Left hindlimb (tissue), 1 donor: ENCODE results near the gene FTSJ3.

Source experiments
- DNase-seq: peaks from one replicate; pipeline ENCODE4 v3.0.0-alpha.2; 2018

The FTSJ3 gene

DNA sequence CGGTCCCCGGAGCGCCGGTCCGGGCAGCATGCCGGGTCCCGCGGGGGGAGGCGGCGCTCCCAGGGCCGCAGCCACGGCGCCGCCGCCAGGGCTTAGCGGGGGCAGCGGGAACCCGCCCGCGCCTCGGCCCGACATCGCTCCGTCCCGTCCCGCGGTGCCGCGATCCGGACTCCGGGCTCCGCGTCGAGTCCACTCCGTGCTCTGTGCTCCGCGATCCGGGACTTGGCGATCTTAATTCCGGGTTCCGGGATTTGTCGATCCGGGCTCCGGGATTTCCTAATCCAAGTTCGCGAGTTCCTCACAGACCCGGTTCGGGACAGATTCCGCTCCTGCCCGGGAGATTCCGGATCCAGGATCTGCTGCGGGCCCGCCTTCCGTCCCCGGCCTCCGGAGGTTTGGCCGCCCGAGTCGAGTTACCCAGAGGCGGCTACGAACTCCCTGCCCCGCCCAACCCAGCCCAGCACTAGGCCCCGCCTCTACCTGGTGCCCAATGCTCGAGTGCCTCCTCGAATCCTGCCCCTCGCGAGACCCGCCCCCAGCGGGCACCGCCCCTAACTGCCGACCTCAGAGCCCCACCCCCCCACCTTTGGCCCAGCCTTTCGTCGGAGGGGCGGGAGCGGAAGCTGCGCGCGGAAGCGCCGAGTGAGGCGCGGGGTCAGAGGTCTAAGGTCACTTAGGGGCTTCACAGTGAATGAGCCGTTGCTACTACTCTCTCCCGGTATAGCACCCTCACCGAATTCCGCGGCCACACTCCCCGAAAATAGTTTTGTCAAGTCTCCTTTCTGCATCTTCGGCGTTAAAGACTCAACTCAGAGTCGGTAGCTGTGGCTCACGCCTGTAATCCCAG lies 15.3 kb upstream of the FTSJ3 start, which contains the start of gene SMARCD2:
SMARCD2 (minus strand) TSS at position 146 of the 847 bp plus-strand sequence; CDS start at position 135, 11 bp downstream.
- DNase-seq, result peak; percentile 99

DNA sequence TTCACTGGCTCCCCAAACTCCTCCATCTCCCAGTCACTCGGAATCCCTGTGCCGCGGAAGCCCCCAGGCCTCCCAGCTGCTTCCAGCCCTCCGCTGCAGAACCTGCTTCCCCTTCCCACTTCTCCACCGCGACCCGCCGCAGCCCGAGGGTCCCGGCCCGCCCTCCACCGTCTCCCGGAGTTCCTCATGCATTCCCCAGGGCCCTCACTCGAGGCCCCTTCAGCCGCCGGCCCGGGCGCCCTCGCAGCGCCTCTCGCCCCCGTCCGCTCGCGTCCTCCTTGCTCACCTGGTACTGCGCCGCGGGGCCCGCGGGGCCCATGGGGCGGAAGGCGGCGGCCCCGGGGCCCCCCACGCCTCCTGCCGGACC lies 14.7 kb upstream of the FTSJ3 start:
- DNase-seq, result peak; percentile 66

DNA sequence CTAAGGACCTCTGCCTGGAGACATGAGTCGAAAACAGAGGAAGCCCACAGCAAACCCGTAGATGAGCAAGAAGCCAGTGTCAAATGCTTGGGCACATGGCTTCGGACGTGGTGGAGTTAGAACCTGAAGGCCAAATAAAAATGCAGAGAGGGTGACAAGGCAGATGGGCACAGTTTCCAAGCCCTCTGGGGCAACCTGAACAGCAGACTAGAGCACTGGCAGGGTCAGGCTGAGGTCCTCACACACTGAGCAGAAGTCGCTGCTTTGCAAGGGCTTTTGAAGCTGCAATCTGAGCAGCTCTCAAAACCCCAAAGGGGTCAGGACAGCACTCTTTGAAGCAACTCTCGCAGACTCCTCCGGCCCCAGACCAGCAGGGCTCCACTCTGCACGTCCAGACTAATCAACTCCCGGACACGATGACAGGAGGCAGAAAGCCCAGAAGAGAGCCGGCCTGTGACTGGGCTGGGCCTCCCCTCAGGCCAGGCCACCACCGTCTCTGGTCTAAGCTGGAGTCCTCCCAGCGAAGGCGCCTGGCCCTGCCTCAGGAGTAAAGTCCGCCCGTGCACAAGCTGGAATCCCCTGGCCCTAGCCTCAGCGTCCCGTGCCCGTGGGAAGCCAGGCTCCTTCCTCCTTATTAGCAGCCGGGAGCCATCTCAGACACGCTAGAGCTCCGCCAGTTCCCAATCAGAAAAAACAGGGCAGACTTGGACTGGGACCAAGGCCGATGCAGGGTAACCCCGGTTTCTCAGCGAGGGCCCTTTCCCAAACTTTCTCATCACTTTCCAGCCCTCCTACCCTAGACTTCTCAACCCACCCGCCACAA lies 14.1 kb upstream of the FTSJ3 start:
- peak; percentile 48 for DNase-seq

GRCh38 chr17:63840591-63841349 lies 13.3 kb upstream of the FTSJ3 start:
- DNase-seq, result peak; percentile 52

DNA sequence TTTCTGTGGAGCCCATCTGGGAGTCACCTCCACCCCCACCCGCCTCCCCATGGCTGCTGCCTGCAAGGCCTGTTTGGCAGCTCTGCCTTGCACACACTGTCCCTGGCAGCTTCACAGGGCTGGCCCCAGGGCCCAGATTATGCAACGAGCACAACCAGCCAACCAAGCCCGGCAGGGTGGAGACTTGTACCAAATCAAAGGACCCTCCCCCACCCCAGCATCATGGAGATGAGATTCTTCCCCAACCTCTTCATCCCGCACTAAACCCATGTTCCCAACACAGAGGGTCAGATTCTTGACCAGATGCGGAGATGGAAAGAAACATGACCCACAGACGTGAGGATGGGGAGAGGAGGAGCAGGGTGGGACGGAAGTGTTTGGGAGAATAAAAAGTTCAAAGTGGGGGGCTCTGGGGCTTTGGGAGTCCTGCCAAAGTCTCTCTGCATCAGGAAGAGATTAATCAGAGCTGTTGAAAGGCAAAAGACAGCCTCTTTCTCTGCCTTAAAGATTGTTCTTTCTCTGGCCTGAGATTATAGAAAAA lies 11.2 kb upstream of the FTSJ3 start:
- DNase-seq, result peak; percentile 82

- DNase-seq, result no peak
These were observed 10.6 kb upstream of the FTSJ3 start for GRCh38 chr17:63837962-63838600.

DNA sequence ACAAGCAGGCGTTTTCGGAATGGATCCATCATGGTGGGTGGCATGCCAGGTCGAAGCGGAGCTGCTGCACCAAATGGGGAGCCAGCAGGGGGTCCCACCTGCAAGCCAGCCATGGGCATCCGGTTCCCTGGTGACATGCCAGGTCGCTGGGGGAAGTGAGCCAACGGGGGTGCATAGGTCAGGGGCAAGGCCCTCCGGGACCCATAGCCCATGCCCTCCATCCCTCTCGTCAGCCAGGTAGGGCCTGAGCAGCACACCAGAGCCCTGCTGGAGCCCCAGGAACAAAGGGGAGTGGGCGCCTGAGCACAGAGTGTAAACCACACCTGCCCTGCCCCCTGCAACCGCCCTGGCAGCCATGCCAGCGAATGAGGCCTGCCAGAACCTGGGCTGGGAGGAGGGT lies 10.0 kb upstream of the FTSJ3 start:
- DNase-seq, result no peak

GRCh38 chr17:63836811-63837210 lies 9.3 kb upstream of the FTSJ3 start:
- no peak for DNase-seq

GRCh38 chr17:63835167-63835720 lies 7.8 kb upstream of the FTSJ3 start:
- no peak for DNase-seq

GRCh38 chr17:63834431-63835166 lies 7.1 kb upstream of the FTSJ3 start:
- DNase-seq, result peak; percentile 58

DNA sequence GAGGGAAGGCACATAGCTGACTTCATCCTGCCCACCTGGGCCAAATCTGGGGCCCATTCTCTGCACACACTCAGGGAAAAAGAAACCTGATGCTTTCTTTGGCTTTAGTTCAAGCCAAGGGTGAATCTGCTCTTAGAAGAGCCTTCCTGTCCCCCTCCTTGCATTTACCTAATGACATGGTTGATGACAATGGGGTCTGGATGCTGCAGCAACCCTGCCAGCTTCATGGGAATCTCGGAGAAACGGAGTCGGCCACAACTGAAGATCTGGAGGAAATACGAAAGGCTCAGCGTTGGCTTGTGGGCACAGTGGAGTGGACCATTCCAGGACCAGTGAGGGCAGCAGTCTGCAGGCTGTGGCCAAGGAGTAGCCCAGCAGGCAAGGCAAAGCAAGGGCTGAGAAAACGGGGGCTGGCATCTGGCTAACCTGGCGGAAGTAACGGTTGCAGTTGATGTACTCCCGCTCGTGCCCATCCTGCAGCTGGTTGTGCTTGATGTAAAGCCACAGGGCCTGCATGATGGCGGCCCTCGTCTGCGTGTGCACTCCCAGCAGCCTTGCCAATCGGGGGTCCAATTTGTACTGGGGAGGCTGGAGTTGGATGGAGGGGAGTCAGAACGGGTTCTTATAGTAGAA lies 6.4 kb upstream of the FTSJ3 start:
- no peak for DNase-seq

- DNase-seq, result no peak
These were observed 5.7 kb upstream of the FTSJ3 start for GRCh38 chr17:63833026-63833740.

GRCh38 chr17:63832455-63832854 lies 5.0 kb upstream of the FTSJ3 start:
- DNase-seq, result no peak

GRCh38 chr17:63832014-63832413 lies 4.6 kb upstream of the FTSJ3 start:
- DNase-seq, result no peak

GRCh38 chr17:63831505-63831904 lies 4.0 kb upstream of the FTSJ3 start:
- DNase-seq, result no peak

DNA sequence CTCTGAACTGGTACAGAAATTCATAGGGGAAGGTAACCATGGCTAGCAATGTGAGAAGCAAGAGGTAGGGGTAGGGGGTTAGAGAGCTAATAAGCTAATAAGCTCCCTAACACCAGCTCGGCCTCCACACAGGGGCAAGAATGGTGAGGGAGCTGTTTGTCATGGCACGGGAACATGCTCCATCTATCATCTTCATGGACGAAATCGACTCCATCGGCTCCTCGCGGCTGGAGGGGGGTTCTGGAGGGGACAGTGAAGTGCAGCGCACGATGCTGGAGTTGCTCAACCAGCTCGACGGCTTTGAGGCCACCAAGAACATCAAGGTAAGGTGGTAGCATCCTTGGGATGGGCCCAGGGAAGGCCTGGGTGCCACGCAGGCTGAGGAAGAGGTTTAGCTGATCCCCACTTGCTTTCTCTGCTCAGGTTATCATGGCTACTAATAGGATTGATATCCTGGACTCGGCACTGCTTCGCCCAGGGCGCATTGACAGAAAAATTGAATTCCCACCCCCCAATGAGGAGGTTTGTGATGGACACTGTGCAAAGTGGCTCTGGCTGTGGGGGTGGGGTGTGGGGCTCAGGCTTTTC lies 3.5 kb upstream of the FTSJ3 start:
- no peak for DNase-seq

DNA sequence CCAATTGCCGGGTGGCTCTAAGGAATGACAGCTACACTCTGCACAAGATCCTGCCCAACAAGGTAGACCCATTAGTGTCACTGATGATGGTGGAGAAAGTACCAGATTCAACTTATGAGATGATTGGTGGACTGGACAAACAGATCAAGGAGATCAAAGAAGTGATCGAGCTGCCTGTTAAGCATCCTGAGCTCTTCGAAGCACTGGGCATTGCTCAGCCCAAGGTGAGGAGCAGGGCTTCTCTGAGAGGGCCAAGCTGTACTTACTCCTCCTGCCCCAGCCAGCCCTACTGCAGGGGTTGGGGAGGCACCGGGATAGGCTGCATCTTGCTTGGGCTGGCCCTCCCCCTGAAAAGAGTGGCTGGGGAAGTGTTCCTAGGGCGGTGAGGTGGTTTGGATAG lies 2.8 kb upstream of the FTSJ3 start:
- no peak for DNase-seq

DNA sequence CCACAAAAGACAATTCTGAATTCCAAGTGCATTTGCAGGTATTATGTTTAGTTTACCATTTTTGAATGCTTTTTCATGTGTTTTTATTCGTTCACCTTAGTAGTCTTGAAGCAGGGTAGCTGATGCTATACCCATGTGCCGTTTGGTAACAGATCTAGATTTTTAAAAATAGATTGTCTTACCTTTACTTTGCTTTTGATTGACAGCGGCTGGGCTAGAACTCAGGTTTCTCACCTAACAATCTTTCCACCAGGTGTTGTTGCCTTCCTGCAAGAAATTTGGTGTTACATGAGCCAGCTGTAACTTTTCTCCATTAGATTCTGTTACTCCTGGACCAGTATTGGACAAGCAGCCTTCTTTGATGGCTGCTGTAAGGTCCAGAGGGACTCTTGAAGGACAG lies 1.5 kb upstream of the FTSJ3 start:
- DNase-seq, result no peak

DNA sequence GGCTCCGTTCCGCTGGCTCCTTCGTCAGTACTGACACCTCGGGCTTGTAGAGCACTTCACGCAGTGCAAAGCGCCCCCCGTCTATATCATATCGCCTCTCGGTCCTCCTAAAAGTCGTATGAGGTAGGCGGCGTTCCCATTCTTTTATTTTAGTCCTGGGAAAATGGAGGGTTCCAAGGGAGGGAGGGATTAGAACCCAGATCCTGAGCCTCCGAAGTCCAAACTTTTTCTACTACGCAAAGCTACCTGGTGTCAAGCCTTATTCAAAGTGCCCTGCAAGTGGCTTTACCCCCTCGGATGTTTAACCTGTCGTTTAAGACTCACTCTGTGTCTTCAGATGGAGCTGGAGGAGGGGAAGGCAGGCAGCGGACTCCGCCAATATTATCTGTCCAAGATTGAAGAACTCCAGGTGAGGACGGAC lies 348 bp upstream of the FTSJ3 start:
- no peak for DNase-seq
